Measurements from ENCODE around the gene NPLOC4.

GRCh38 chr17:81508639-81509206, 128.2 kb downstream of the NPLOC4 start:
- TF ChIP-seq, protein P1, sequence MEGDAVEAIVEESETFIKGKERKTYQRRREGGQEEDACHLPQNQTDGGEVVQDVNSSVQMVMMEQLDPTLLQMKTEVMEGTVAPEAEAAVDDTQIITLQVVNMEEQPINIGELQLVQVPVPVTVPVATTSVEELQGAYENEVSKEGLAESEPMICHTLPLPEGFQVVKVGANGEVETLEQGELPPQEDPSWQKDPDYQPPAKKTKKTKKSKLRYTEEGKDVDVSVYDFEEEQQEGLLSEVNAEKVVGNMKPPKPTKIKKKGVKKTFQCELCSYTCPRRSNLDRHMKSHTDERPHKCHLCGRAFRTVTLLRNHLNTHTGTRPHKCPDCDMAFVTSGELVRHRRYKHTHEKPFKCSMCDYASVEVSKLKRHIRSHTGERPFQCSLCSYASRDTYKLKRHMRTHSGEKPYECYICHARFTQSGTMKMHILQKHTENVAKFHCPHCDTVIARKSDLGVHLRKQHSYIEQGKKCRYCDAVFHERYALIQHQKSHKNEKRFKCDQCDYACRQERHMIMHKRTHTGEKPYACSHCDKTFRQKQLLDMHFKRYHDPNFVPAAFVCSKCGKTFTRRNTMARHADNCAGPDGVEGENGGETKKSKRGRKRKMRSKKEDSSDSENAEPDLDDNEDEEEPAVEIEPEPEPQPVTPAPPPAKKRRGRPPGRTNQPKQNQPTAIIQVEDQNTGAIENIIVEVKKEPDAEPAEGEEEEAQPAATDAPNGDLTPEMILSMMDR (IDR thresholded peaks at IDR 0.05), result no peak
- TF ChIP-seq POLR2A (IDR thresholded peaks at IDR 0.05), result no peak

All from uterus (tissue), 2 donors.